Measurements from ENCODE around the gene WDR17. TPM values are rescaled to one million over a fixed set of nuclear protein-coding genes. Genes with fewer than 3 reads are reported as not detected.

Gene WDR17
- total and polyA plus RNA-seq, 2 of the 8 experiments (the other 6 are each of a cell fraction or from before 2014, with no cell fraction given), result 1.4 to 3.3 TPM

DNA sequence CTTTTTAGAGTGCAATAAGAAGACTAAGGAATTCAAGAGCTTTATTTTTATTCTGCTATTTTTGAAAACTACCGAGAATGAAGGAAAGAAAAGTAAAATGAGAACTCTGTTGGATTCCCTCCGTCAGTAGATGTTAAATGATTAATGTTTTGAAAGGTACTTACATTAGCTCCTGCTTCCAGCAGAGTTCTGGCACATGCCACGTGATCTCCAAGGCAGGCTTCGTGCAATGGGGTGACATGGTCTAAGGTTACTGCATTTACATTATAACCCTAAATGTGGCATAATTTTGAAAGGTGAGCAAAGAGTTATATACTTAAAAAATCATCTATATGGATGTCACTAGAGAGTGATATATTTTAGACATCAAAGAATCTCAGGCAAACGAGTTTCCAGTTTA, 156.5 kb downstream of the WDR17 start:
- no peak overlapping the region for H4K5ac ChIP-seq (ENCODE audit: insufficient read length, low read depth, low read length)
- no peaks in the 10 kb centered on the region for H3K79me2 ChIP-seq (ENCODE audit: control insufficient read depth in 1 of 2, insufficient read depth in 2 of 2, low read length in 2 of 2)
- no peaks in the 10 kb centered on the region for H3K36me3 ChIP-seq (ENCODE audit: control insufficient read depth in 2 of 4, insufficient read depth in 4 of 4, low read length in 3 of 4)
- no peak overlapping the region for H3K4me2 ChIP-seq (ENCODE audit: insufficient read depth in 1 of 2, low read depth in 2 of 2, low read length in 2 of 2)
- no peak overlapping the region for H2AFZ ChIP-seq (ENCODE audit: low read length)
- H2BK120ac ChIP-seq (replicated peaks; ENCODE audit: low read depth, low read length), result no peak overlapping the region
- no peaks in the 10 kb centered on the region for H4K20me1 ChIP-seq (replicated peaks in 1 of 2; ENCODE audit: control insufficient read depth in 1 of 2, insufficient read depth in 2 of 2, low read length in 2 of 2)
- H3K27me3 ChIP-seq (replicated peaks in 1 of 4; ENCODE audit: control insufficient read depth in 3 of 4, extremely low read depth in 1 of 4, insufficient read depth in 3 of 4, low read length in 3 of 4), result no peaks in the 10 kb centered on the region
- no peak overlapping the region for H2AK5ac ChIP-seq (ENCODE audit: low read depth, low read length)
- H4K91ac ChIP-seq (replicated peaks; ENCODE audit: insufficient read length, low read length), result no peak overlapping the region
- no peak overlapping the region for H3K27ac ChIP-seq (ENCODE audit: low read depth, low read length)
- H2BK12ac ChIP-seq (ENCODE audit: low read depth, low read length), result no peak overlapping the region
- no peak overlapping the region for H3K4ac ChIP-seq (replicated peaks; ENCODE audit: insufficient read length, low read depth, low read length)
- H3K9ac ChIP-seq (replicated peaks in 1 of 4; ENCODE audit: extremely low read depth in 1 of 4, low read depth in 3 of 4, low read length in 3 of 4), result no peak overlapping the region
- H3K4me1 ChIP-seq (replicated peaks in 1 of 4; ENCODE audit: control insufficient read depth in 3 of 4, insufficient read depth in 4 of 4, low read length in 3 of 4), result peaks cover 0 to 2% (median 0%) of the 10 kb centered on the region in 4 experiments; a peak in 1 of 7 replicates
- no peak overlapping the region for H2BK5ac ChIP-seq (ENCODE audit: low read depth, low read length)
- CTCF ChIA-PET (ENCODE audit: partially characterized antibody), result no interaction called here
- no peak overlapping the region for H3K4me3 ChIP-seq (ENCODE audit: extremely low read depth in 1 of 4, insufficient read depth in 2 of 4, low read depth in 3 of 4, low read length in 4 of 4)
- no peaks in the 10 kb centered on the region for H3K9me3 ChIP-seq (ENCODE audit: insufficient read depth in 2 of 2, low read depth in 1 of 2, low read length in 1 of 2)
- H3K23me2 ChIP-seq (ENCODE audit: low read depth, low read length), result no peaks in the 10 kb centered on the region
- H3K18ac ChIP-seq (ENCODE audit: extremely low read depth, low read length), result no peak overlapping the region
- no peak overlapping the region for H3K14ac ChIP-seq (ENCODE audit: insufficient read length)
- WGBS, 2 experiments (ENCODE audit: extremely low coverage in 1 of 2, insufficient coverage in 1 of 2, insufficient read length in 1 of 2, insufficient replicate concordance in 2 of 2, low coverage in 1 of 2, low lambda C conversion rate in 2 of 2, missing lambda C conversion rate in 1 of 2), result 89% methylated on average over 5 of the region's 5 CpGs; no CpG with 5 or more reads in 1 of the 2 experiments
- no peak overlapping the region for H3K23ac ChIP-seq (ENCODE audit: insufficient read length)
- no peaks in the 10 kb centered on the region for H3K79me1 ChIP-seq (ENCODE audit: low read depth, low read length)
- no peak for DNase-seq (ENCODE audit: low read depth in 1 of 2, low spot score in 2 of 2)
- POLR2A ChIA-PET (ENCODE audit: partially characterized antibody), result no interaction called here
- H3K56ac ChIP-seq (replicated peaks; ENCODE audit: insufficient read length, low read depth, low read length), result no peak overlapping the region
- H2BK20ac ChIP-seq (ENCODE audit: low read length), result no peak overlapping the region
- no peak overlapping the region for H2BK15ac ChIP-seq (ENCODE audit: low read length)
- H4K8ac ChIP-seq (ENCODE audit: extremely low read depth, insufficient read depth, low read length), result no peak overlapping the region
- no peak for FAIRE-seq
- TF ChIP-seq SP1 (IDR thresholded peaks at IDR 0.05; ENCODE audit: low read depth, low read length) (no peak), NRF1 (IDR thresholded peaks at IDR 0.05; ENCODE audit: low read depth, low read length) (no peak), SIX5 (IDR thresholded peaks at IDR 0.05; ENCODE audit: low read depth, low read length) (no peak), SUZ12 (IDR thresholded peaks at IDR 0.05; ENCODE audit: low read length) (no peak), CBX5 (IDR thresholded peaks at IDR 0.05; ENCODE audit: low read depth, low read length) (no peak), JUND (IDR thresholded peaks at IDR 0.05; ENCODE audit: low read length) (no peak), MAFK (IDR thresholded peaks at IDR 0.05; ENCODE audit: low read depth, low read length) (no peak), CEBPB (IDR thresholded peaks at IDR 0.05; ENCODE audit: low read depth, low read length) (no peak), TCF12 (IDR thresholded peaks at IDR 0.05; ENCODE audit: low read depth, low read length) (no peak), HDAC6 (IDR thresholded peaks at IDR 0.05; ENCODE audit: low read depth, low read length) (no peak), SIRT6 (IDR thresholded peaks at IDR 0.05; ENCODE audit: low read length) (no peak), RAD21 (IDR thresholded peaks at IDR 0.05 in 1 of 2, conservative IDR thresholded peaks at IDR 0.05 in 1 of 2; ENCODE audit: low read depth in 2 of 2, low read length in 2 of 2) (no peak), BACH1 (IDR thresholded peaks at IDR 0.05; ENCODE audit: low read length) (no peak), TEAD4 (IDR thresholded peaks at IDR 0.05; ENCODE audit: low read depth, low read length) (no peak)
- TF ChIP-seq, protein P1, sequence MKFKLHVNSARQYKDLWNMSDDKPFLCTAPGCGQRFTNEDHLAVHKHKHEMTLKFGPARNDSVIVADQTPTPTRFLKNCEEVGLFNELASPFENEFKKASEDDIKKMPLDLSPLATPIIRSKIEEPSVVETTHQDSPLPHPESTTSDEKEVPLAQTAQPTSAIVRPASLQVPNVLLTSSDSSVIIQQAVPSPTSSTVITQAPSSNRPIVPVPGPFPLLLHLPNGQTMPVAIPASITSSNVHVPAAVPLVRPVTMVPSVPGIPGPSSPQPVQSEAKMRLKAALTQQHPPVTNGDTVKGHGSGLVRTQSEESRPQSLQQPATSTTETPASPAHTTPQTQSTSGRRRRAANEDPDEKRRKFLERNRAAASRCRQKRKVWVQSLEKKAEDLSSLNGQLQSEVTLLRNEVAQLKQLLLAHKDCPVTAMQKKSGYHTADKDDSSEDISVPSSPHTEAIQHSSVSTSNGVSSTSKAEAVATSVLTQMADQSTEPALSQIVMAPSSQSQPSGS (IDR thresholded peaks at IDR 0.05; ENCODE audit: low read length), result no peak
